OCI-LY7 (cell line): Measurements from ENCODE around the gene MARS1. TPM values are rescaled to one million over a fixed set of nuclear protein-coding genes. Genes with fewer than 3 reads are reported as not detected.
A peak's percentile ranks its signal among the peaks of the same experiment; 100 is the strongest.

ENCODE experiments used
- BruUV-seq: library from RNA; stranded (reverse); fragments of 400-500 nt; replicated peaks from 2 replicates; lab custom pipeline; 2021; lab: Mats Ljungman, UMichigan
- CTCF ChIA-PET: fragments of 300-600 bp; sonication (Branson Sonifier 250); formaldehyde crosslinking; loops from one replicate; lab custom pipeline; 2022; ENCODE audit warnings: antibody characterized with exemption; ENCODE audit not compliant: unreplicated experiment; lab: Charles Lee
- POLR2A ChIA-PET: fragments of 300-600 bp; sonication (Branson Sonifier 250); formaldehyde crosslinking; loops from one replicate; lab custom pipeline; 2022; ENCODE audit warnings: antibody characterized with exemption; lab: Charles Lee
- DNase-seq: peaks from one replicate; pipeline ENCODE4 v3.0.0-alpha.2; 2015; ENCODE audit warnings: low spot score
- H2AFZ ChIP-seq: fragments of 200-600 bp; sonication (generic), shearing (Covaris generic); 2 replicates; pipeline ENCODE4 v1.6.1; 2014; ENCODE audit warnings: mild to moderate bottlenecking, antibody characterized with exemption, low read length, moderate library complexity
- H3K27ac ChIP-seq: fragments of 200-600 bp; sonication (generic); 2 replicates; pipeline ENCODE4 v1.5.1; 2014; ENCODE audit warnings: mixed run types, low read depth, mild to moderate bottlenecking, moderate library complexity, low read length, inconsistent platforms; ENCODE audit not compliant: poor library complexity, severe bottlenecking
- H3K36me3 ChIP-seq: fragments of 200-600 bp; sonication (generic); 2 replicates; pipeline ENCODE4 v1.6.1; 2014; ENCODE audit warnings: mild to moderate bottlenecking, antibody characterized with exemption, low read length, moderate library complexity, mixed read lengths; ENCODE audit not compliant: insufficient read depth
- H3K4me1 ChIP-seq: fragments of 200-600 bp; sonication (generic); 2 replicates; pipeline ENCODE4 v1.5.1; 2014; ENCODE audit warnings: mild to moderate bottlenecking, low read length; ENCODE audit not compliant: insufficient read depth, poor library complexity, severe bottlenecking
- H3K4me2 ChIP-seq: fragments of 200-600 bp; sonication (generic); 2 replicates; pipeline ENCODE4 v1.6.1; 2014; ENCODE audit warnings: mild to moderate bottlenecking, low read length
- H3K4me3 ChIP-seq: fragments of 200-600 bp; sonication (generic); 2 replicates; pipeline ENCODE4 v1.5.1; 2014; ENCODE audit warnings: mild to moderate bottlenecking, low read depth, low read length; ENCODE audit not compliant: poor library complexity, severe bottlenecking
- H3K79me2 ChIP-seq: fragments of 200-600 bp; sonication (generic); 2 replicates; pipeline ENCODE4 v1.6.1; 2016; ENCODE audit warnings: low read depth, mild to moderate bottlenecking, low read length, moderate library complexity, mixed read lengths; ENCODE audit not compliant: insufficient read depth
- H3K9me2 ChIP-seq: fragments of 200-600 bp; sonication (generic); 2 replicates; pipeline ENCODE4 v1.6.1; 2016; ENCODE audit warnings: mild to moderate bottlenecking, low read length, mixed read lengths; ENCODE audit not compliant: insufficient read depth
- H3K9me3 ChIP-seq: fragments of 200-600 bp; sonication (generic); 2 replicates; pipeline ENCODE4 v1.6.1; 2014; ENCODE audit warnings: mild to moderate bottlenecking, mixed run types, low read length, mixed read lengths
- H4K20me1 ChIP-seq: fragments of 200-600 bp; sonication (generic); 2 replicates; pipeline ENCODE4 v1.6.1; 2014; ENCODE audit warnings: mild to moderate bottlenecking, antibody characterized with exemption, low read length, moderate library complexity, mixed read lengths; ENCODE audit not compliant: insufficient read depth
- EZH2phosphoT487 ChIP-seq: fragments of 200-600 bp; sonication (generic); IDR thresholded peaks from 2 replicates; pipeline ENCODE4 v1.6.1; 2018; ENCODE audit warnings: low read depth, borderline replicate concordance, mild to moderate bottlenecking, mixed run types, antibody characterized with exemption, low read length, moderate library complexity, mixed read lengths
- intact Hi-C: fragments of 100-400 bp; cut with micrococcal nuclease; formaldehyde crosslinking; loops from one replicate; pipeline ENCODE4 v1.10.0; 2022; ENCODE audit not compliant: unreplicated experiment
- total RNA-seq, 2 experiments: library from RNA; depleted of rRNA in 1 of 2; stranded (reverse); fragments of >200 nt in 1 of 2; shearing (Covaris generic) in 1 of 2; gene quantifications; 2 replicates each; pipeline ENCODE4 v1.2.3, GENCODE V29; 2014 to 2022
- TF ChIP-seq, protein P1 (sequence below): fragments of 200-600 bp; sonication (generic); conservative IDR thresholded peaks from 2 replicates; pipeline ENCODE4 v1.5.1; 2014; ENCODE audit warnings: mild to moderate bottlenecking, antibody characterized with exemption, low read length, moderate library complexity, mixed read lengths

The MARS1 gene
- total RNA-seq, 2 experiments from 2014 or later, result 272 to 465 TPM

DNA sequence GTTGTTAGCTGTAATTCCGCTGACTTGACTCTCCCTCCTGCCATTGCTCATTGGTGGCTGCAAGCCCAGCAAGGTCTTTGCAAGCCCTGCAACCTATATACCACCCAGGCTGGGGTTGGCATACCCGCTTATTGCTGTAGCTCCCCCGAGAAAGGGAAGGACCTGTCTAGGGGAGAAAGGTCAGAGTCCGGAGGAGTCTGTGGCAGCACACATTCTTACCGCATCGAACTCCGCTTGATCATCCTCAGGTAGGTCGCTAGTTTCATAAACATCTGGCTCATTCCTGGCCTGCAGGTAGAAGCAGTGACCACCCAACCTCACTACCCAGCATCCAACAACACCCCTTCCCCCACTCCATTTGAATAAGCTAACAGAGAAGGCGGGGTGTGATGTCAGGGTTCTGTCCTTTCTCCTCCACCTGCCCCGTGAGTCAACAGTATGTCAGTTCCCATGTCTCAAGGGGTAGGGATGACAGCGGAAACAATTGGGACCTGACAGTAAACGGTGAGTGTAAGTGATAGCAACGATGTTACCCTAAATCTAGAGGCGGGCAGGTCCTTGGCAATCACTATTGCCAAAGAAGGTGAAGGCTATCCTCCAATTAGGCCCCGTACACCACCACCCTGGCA, 58.1 kb downstream of the MARS1 start:
- peak overlapping the region; percentile 71 for H3K4me2 ChIP-seq
- H4K20me1 ChIP-seq, result no peaks in the 10 kb centered on the region
- ChIA-PET POLR2A (interaction anchor here (1.1 to 1.4 kb wide), 3 partner anchors 9 to 21 kb away, joined by 3 to 4 read pairs (median 3); no protein-coding TSS in a partner anchor), CTCF (interaction anchor here (0.5 kb wide), 1 partner anchor 91 kb away, joined by 3 read pairs; the partner anchor contains the start of gene INHBE)
- H3K27ac ChIP-seq, result no peak overlapping the region
- H3K4me3 ChIP-seq, result peak overlapping the region; percentile 86
- BruUV-seq, result no TSS peak
- H2AFZ ChIP-seq, result no peak overlapping the region
- peaks cover 16% of the 10 kb centered on the region; the same call in 1 of the 2 replicates for H3K79me2 ChIP-seq
- no peak for DNase-seq
- peaks cover 7% of the 10 kb centered on the region; the same call in 1 of the 2 replicates for H3K36me3 ChIP-seq
- no peak for TF ChIP-seq EZH2phosphoT487
- TF ChIP-seq, protein P1, sequence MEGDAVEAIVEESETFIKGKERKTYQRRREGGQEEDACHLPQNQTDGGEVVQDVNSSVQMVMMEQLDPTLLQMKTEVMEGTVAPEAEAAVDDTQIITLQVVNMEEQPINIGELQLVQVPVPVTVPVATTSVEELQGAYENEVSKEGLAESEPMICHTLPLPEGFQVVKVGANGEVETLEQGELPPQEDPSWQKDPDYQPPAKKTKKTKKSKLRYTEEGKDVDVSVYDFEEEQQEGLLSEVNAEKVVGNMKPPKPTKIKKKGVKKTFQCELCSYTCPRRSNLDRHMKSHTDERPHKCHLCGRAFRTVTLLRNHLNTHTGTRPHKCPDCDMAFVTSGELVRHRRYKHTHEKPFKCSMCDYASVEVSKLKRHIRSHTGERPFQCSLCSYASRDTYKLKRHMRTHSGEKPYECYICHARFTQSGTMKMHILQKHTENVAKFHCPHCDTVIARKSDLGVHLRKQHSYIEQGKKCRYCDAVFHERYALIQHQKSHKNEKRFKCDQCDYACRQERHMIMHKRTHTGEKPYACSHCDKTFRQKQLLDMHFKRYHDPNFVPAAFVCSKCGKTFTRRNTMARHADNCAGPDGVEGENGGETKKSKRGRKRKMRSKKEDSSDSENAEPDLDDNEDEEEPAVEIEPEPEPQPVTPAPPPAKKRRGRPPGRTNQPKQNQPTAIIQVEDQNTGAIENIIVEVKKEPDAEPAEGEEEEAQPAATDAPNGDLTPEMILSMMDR, result no peak
- no peaks in the 10 kb centered on the region for H3K9me2 ChIP-seq
- H3K9me3 ChIP-seq, result no peaks in the 10 kb centered on the region
- H3K4me1 ChIP-seq, result peaks cover 23% of the 10 kb centered on the region
- intact Hi-C loops, result loop anchor here (2.0 kb wide), 1 partner anchor 23 kb away; the partner anchor contains the start of gene MBD6

DNA sequence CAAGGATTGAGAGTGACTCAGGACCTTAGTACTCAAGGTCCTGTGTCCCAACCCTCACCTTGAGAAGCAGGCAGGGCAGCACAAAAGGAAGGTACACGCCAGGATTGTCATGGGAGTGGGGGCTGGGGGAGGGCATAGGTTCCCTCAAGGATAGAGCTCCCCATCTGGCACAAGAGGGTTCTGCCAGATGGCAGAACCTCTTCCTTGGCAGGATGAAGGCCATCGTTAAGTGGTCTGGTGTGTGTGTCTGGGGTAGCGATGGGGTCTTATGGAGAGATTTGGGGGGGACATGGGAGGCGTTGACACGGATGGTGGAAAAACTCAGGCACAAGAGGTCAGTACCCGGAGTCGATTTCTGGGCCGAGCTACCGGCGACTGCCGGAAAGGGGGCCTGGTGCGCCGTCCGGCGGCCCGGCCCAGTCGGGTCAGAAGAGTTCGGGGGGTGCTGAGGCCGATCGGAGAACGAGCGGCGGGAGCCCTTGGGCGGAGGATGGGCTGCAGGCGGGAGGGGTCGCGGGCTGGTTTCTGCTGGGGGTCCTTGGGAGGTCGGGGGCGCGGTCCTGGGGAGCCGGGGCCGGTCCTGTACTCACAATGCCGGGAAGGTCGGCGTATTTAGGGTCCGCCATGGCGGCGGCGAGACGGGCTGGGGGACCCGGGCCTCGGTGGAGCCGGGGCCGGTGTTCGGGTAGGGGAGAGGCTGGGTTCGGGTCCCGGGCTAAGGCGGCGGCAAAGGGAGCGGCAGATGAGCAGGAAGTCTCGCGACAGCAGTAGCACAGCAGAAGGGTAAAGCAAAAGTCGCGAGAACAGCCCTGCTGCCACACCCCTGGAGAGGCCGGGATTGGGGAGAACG, 58.8 kb downstream of the MARS1 start, which contains the start of gene DCTN2:
DCTN2 (minus strand) TSS at position 755 of the 850 bp plus-strand sequence; CDS start at position 626, 129 bp downstream.
- DNase-seq, result peak; percentile 97
- intact Hi-C loops, result loop anchor here (2.0 kb wide), 1 partner anchor 24 kb away; the partner anchor contains the start of gene MBD6
- no TSS peak for BruUV-seq
- H3K4me1 ChIP-seq, result peaks cover 23% of the 10 kb centered on the region
- peak within 1 kb of the TSS; percentile 90 for H2AFZ ChIP-seq
- H3K9me3 ChIP-seq, result no peaks in the 10 kb centered on the region
- TF ChIP-seq EZH2phosphoT487, result no peak
- TF ChIP-seq, protein P1, result peak; percentile 40
- H3K9me2 ChIP-seq, result no peaks in the 10 kb centered on the region
- H3K79me2 ChIP-seq, result peaks cover 16% of the 10 kb centered on the region; the same call in 1 of the 2 replicates
- peak within 1 kb of the TSS; percentile 11 for H3K27ac ChIP-seq
- no peaks in the 10 kb centered on the region for H3K36me3 ChIP-seq
- H3K4me2 ChIP-seq, result peak within 1 kb of the TSS; percentile 71
- H4K20me1 ChIP-seq, result no peaks in the 10 kb centered on the region
- peak within 1 kb of the TSS; percentile 86 for H3K4me3 ChIP-seq
- ChIA-PET CTCF (interaction anchor here (0.5 to 0.6 kb wide), 2 partner anchors 91 to 196 kb away, joined by 3 to 4 read pairs; partner anchors contain the start of gene INHBE), POLR2A (interaction anchor here (0.5 to 1.4 kb wide), 8 partner anchors 9 to 195 kb away, joined by 3 to 5 read pairs (median 4); partner anchors contain the start of gene DDIT3)
